ENCODE results near the gene ARL4C. TPM values are rescaled to one million over a fixed set of nuclear protein-coding genes. Genes with fewer than 3 reads are reported as not detected.

The ARL4C gene
- polyA plus RNA-seq, 1 of the 3 experiments (the other 2 are of a cell fraction): 24.0 TPM

- DNase-seq: peak; percentile 69
- no peaks in the 10 kb centered on the region for H4K20me1 ChIP-seq (ENCODE audit: insufficient read depth)
- no peak overlapping the region for H3K4me3 ChIP-seq (ENCODE audit: low read depth in 2 of 2, low read length in 1 of 2)
- no peak overlapping the region for H3K4me2 ChIP-seq
- H3K27me3 ChIP-seq (ENCODE audit: insufficient read depth): no peaks in the 10 kb centered on the region
- TF ChIP-seq FOSL2 (IDR thresholded peaks at IDR 0.05; ENCODE audit: borderline replicate concordance, low read depth) (no peak), EZH2phosphoT487 (IDR thresholded peaks at IDR 0.05; ENCODE audit: borderline replicate concordance, low read depth) (no peak), TEAD4 (IDR thresholded peaks at IDR 0.05; ENCODE audit: borderline replicate concordance, insufficient read depth) (no peak), POLR2AphosphoS5 (IDR thresholded peaks at IDR 0.05; ENCODE audit: low read depth, low read length) (no peak), RXRA (IDR thresholded peaks at IDR 0.05; ENCODE audit: borderline replicate concordance, low read depth) (no peak), ZBTB33 (IDR thresholded peaks at IDR 0.05; ENCODE audit: borderline replicate concordance, low read depth) (no peak), NRF1 (IDR thresholded peaks at IDR 0.05; ENCODE audit: low read depth, low read length) (no peak), CHD2 (IDR thresholded peaks at IDR 0.05; ENCODE audit: low read length, partially characterized antibody) (peak; percentile 56), RCOR1 (IDR thresholded peaks at IDR 0.05; ENCODE audit: low read length) (peak; percentile 69; the same call in 1 of the 2 replicates), FOXJ3 (CRISPR knock-in tag; IDR thresholded peaks at IDR 0.05) (peak; percentile 82), USF1 (IDR thresholded peaks at IDR 0.05; ENCODE audit: borderline replicate concordance, low read depth) (no peak), MAX (IDR thresholded peaks at IDR 0.05; ENCODE audit: low read depth) (no peak), EP300 (IDR thresholded peaks at IDR 0.05; ENCODE audit: borderline replicate concordance in 1 of 2, low read depth in 1 of 2, low read length in 1 of 2) (peak in 1 of 2 experiments; percentile 72; a peak in 1 of 4 replicates), RAD21 (IDR thresholded peaks at IDR 0.05; ENCODE audit: low read length) (0 out of 2 replicates have a peak, but pooled peaks have one; percentile 5), MXI1 (IDR thresholded peaks at IDR 0.05; ENCODE audit: low read depth, low read length) (0 out of 2 replicates have a peak, but pooled peaks have one; percentile 23), FOXM1 (IDR thresholded peaks at IDR 0.05; ENCODE audit: low read depth) (no peak), CTCF (IDR thresholded peaks at IDR 0.05) (no peak), SMC3 (IDR thresholded peaks at IDR 0.05; ENCODE audit: low read depth, low read length) (no peak)
- H3K36me3 ChIP-seq (replicated peaks in 1 of 2; ENCODE audit: control insufficient read depth in 1 of 2, insufficient read depth in 2 of 2, low read length in 1 of 2): no peaks in the 10 kb centered on the region
- H3K27ac ChIP-seq (ENCODE audit: low read depth in 2 of 2, low read length in 1 of 2): peak overlapping the region in 1 of 2 experiments; percentile 93; a peak in 2 of 4 replicates
- H2AFZ ChIP-seq (ENCODE audit: low read depth): no peak overlapping the region
- 60% methylated on average over 13 of the region's 13 CpGs for WGBS (ENCODE audit: low lambda C conversion rate)
- H3K9me2 ChIP-seq: no peaks in the 10 kb centered on the region
- H3K9ac ChIP-seq: no peak overlapping the region
- peaks cover 0 to 29% of the 10 kb centered on the region in 2 experiments; a peak in 1 of 4 replicates for H3K4me1 ChIP-seq (ENCODE audit: control insufficient read depth in 1 of 2, insufficient read depth in 2 of 2, low read depth in 1 of 2, low read length in 1 of 2)
- no peaks in the 10 kb centered on the region for H3K79me2 ChIP-seq (ENCODE audit: insufficient read depth)
- no peaks in the 10 kb centered on the region for H3K9me3 ChIP-seq
- no peaks in the 10 kb centered on the region for H3F3A ChIP-seq (replicated peaks; ENCODE audit: insufficient read depth)
- CTCF ChIA-PET: interaction anchor here (1.0 to 10.2 kb wide), 17 partner anchors 9 to 825 kb away, joined by 3 to 41 read pairs (median 3); partner anchors contain the start of gene ARL4C
- POLR2A ChIA-PET: interaction anchor here (1.7 kb wide), 1 partner anchor 39 kb away, joined by 6 read pairs; the partner anchor contains the start of gene ARL4C
These were observed 39.5 kb upstream of the ARL4C start for GRCh38 chr2:234536178-234536965.

All from SK-N-SH (cell line).